ENCODE measurements around the gene FERMT1. TPM values are rescaled to one million over a fixed set of nuclear protein-coding genes. Genes with fewer than 3 reads are reported as not detected.

The FERMT1 gene
- polyA plus RNA-seq, 3 donors: not detected

- H3K79me2 ChIP-seq (ENCODE audit: insufficient read depth, low read length): no peaks in the 10 kb centered on the region
- H3K9me3 Mint-ChIP-seq: peaks cover 0 to 8% (median 0%) of the 10 kb centered on the region in 7 donors
- whole genome bisulfite sequencing (ENCODE audit: insufficient coverage): no CpG with 5 or more reads among the region's 2 CpGs
- H3K4me2 ChIP-seq (replicated peaks; ENCODE audit: extremely low read depth, low read length, poor library complexity, severe bottlenecking): no peak overlapping the region
- H3K27ac Mint-ChIP-seq: no peak overlapping the region
- H3K36me3 Mint-ChIP-seq: peaks cover 29 to 34% of the 10 kb centered on the region in 2 donors
- no peaks in the 10 kb centered on the region for H3K4me1 Mint-ChIP-seq
- no peak for DNase-seq
- H3K27me3 ChIP-seq (ENCODE audit: control insufficient read depth in 2 of 2, insufficient read depth in 2 of 2, low read length in 2 of 2): no peaks in the 10 kb centered on the region
- no peak overlapping the region for H3K4me3 Mint-ChIP-seq
- H3K27me3 Mint-ChIP-seq (ENCODE audit: low read depth in 3 of 3): peaks cover 2 to 5% (median 2%) of the 10 kb centered on the region in 3 donors
- H3K9ac ChIP-seq (ENCODE audit: insufficient read depth, low read length, poor library complexity, severe bottlenecking): no peak overlapping the region
- no peaks in the 10 kb centered on the region for H3K9me3 ChIP-seq (replicated peaks in 1 of 2; ENCODE audit: control insufficient read depth in 1 of 2, insufficient read depth in 1 of 2, low read length in 2 of 2)
- TF ChIP-seq CTCF (IDR thresholded peaks at IDR 0.05): no peak
- peaks cover 29 to 33% of the 10 kb centered on the region in 2 donors for H3K36me3 ChIP-seq (replicated peaks in 1 of 2; ENCODE audit: control insufficient read depth in 1 of 2, insufficient read depth in 2 of 2, low read length in 2 of 2)
- H4K20me1 ChIP-seq (ENCODE audit: insufficient read depth, low read length): no peaks in the 10 kb centered on the region
- intact Hi-C loops (cut with micrococcal nuclease): no loop called here
- H3K4me1 ChIP-seq (ENCODE audit: control insufficient read depth in 1 of 2, insufficient read depth in 2 of 2, low read length in 2 of 2): no peaks in the 10 kb centered on the region
- H3K27ac ChIP-seq (ENCODE audit: low read depth in 1 of 2, low read length in 2 of 2): no peak overlapping the region
- H3K4me3 ChIP-seq (replicated peaks in 1 of 3; ENCODE audit: low read depth in 2 of 3, low read length in 3 of 3): no peak overlapping the region
- H2AFZ ChIP-seq (ENCODE audit: insufficient read depth, low read depth, low read length, poor library complexity, severe bottlenecking): no peak overlapping the region
These were observed 78.7 kb downstream of the FERMT1 start for GRCh38 chr20:6044115-6044514.

- H4K20me1 ChIP-seq (ENCODE audit: insufficient read depth, low read length): peaks cover 4% of the 10 kb centered on the region
- H3K9ac ChIP-seq (ENCODE audit: insufficient read depth, low read length, poor library complexity, severe bottlenecking): no peak overlapping the region
- no peak for TF ChIP-seq CTCF (IDR thresholded peaks at IDR 0.05)
- Mint-ChIP-seq H3K36me3 (peaks cover 48 to 56% of the 10 kb centered on the region in 2 donors), H3K27me3 (ENCODE audit: low read depth in 3 of 3) (peaks cover 0 to 2% (median 0%) of the 10 kb centered on the region in 3 donors), H3K4me1 (no peaks in the 10 kb centered on the region), H3K27ac (peak overlapping the region in 1 of 7 donors; percentile 45), H3K9me3 (peaks cover 0 to 8% (median 0%) of the 10 kb centered on the region in 7 donors), H3K4me3 (no peak overlapping the region)
- H3K36me3 ChIP-seq (replicated peaks in 1 of 2; ENCODE audit: control insufficient read depth in 1 of 2, insufficient read depth in 2 of 2, low read length in 2 of 2): peaks cover 52 to 56% of the 10 kb centered on the region in 2 donors
- no peaks in the 10 kb centered on the region for H3K27me3 ChIP-seq (ENCODE audit: control insufficient read depth in 2 of 2, insufficient read depth in 2 of 2, low read length in 2 of 2)
- no peak overlapping the region for H2AFZ ChIP-seq (ENCODE audit: insufficient read depth, low read depth, low read length, poor library complexity, severe bottlenecking)
- no peak overlapping the region for H3K4me2 ChIP-seq (replicated peaks; ENCODE audit: extremely low read depth, low read length, poor library complexity, severe bottlenecking)
- H3K79me2 ChIP-seq (ENCODE audit: insufficient read depth, low read length): no peaks in the 10 kb centered on the region
- H3K27ac ChIP-seq (ENCODE audit: low read depth in 1 of 2, low read length in 2 of 2): no peak overlapping the region
- no peak overlapping the region for H3K4me3 ChIP-seq (replicated peaks in 1 of 3; ENCODE audit: low read depth in 2 of 3, low read length in 3 of 3)
- intact Hi-C loops (cut with micrococcal nuclease): no loop called here
- 97% methylated on average over 26 of the region's 26 CpGs for WGBS (ENCODE audit: insufficient coverage)
- DNase-seq: no peak
- H3K9me3 ChIP-seq (replicated peaks in 1 of 2; ENCODE audit: control insufficient read depth in 1 of 2, insufficient read depth in 1 of 2, low read length in 2 of 2): no peaks in the 10 kb centered on the region
- no peaks in the 10 kb centered on the region for H3K4me1 ChIP-seq (ENCODE audit: control insufficient read depth in 1 of 2, insufficient read depth in 2 of 2, low read length in 2 of 2)
These were observed 81.0 kb downstream of the FERMT1 start for GRCh38 chr20:6041808-6042265.
